DOHH2 (cell line): ENCODE data around the gene TEKT3.

Source experiments
- CTCF ChIP-seq: fragments of 200-600 bp; sonication (generic); IDR thresholded peaks from one replicate; pipeline ENCODE4 v1.5.1; 2014; ENCODE audit warnings: antibody characterized with exemption, mild to moderate bottlenecking, low read depth, low read length; ENCODE audit not compliant: poor library complexity, severe bottlenecking
- EZH2phosphoT487 ChIP-seq: fragments of 200-600 bp; sonication (generic); IDR thresholded peaks from 2 replicates; pipeline ENCODE4 v1.6.1; 2017; ENCODE audit warnings: borderline replicate concordance, mild to moderate bottlenecking, antibody characterized with exemption, low read length, moderate library complexity, mixed read lengths

- TF ChIP-seq CTCF = no peak
- no peak for TF ChIP-seq EZH2phosphoT487
These were observed 6.6 kb upstream of the TEKT3 start for GRCh38 chr17:15348021-15348420.
